Stimulated activated CD8-positive, alpha-beta memory T cell treated with anti-CD3 and anti-CD28 coated beads, Interleukin-12 subunit alpha, Interleukin-12 subunit beta, amount 100 ng/mL, for 1 hour (primary cell): ENCODE measurements around the gene DYNC1H1.
A peak's percentile ranks its signal among the peaks of the same experiment; 100 is the strongest.

Experiments
- DNase-seq: peaks from one replicate; pipeline ENCODE4 v3.0.0-alpha.2; 2020; ENCODE audit warnings: low read depth

DYNC1H1 gene

DNA sequence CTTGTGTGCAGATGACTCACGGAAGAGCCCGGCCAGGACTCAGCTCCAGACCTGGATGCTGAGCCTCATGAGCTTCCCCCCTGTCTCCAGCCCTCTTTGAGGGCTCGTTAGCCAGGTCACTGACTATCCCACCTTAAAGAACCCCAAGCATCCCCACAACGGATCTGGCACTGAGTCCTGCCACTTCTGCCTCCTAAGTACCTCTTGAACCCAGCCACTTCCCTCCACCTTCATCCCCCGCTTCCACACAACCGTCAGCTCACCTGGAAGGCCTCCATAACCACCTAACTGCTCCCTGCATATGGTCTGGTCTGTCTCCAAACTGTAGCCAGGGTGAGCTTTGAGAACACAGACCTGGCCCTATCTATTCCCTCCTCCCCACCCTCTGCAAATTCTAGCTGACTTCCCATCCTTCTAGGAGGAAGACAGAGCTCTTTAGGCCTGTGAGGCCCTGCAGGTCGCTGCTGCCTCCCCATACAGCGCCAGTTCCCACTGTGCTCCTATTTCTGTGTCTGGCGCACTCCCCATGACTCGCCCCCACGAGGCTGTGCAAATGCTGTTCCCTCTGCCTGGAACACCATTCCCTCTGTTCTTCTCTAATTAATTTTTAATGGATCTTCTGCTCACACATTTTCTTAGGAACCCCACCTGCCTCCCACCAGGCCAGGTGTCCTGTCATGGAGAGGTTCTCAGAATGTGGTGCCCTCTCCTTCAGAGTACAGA, 125.4 kb downstream of the DYNC1H1 start:
- no peak for DNase-seq

DNA sequence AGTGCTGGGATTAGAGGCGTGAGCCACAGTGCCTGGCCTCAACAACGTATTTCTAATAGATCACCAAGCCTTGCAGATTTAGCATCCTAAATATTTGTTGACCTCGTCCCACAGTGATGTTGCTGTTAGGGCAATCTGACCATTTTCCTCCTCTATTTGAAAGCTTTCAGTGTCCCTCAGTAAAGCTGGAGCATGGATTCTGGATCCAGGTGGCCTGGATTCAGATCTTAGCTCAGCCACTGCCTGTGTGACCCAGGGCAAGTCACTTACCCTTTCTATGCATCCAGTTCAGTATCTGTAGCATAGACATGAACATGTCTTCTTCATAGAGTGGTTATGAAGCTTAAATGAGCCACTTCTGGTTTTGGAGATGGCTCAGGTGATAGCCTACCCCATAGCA, 126.3 kb downstream of the DYNC1H1 start:
- no peak for DNase-seq

DNA sequence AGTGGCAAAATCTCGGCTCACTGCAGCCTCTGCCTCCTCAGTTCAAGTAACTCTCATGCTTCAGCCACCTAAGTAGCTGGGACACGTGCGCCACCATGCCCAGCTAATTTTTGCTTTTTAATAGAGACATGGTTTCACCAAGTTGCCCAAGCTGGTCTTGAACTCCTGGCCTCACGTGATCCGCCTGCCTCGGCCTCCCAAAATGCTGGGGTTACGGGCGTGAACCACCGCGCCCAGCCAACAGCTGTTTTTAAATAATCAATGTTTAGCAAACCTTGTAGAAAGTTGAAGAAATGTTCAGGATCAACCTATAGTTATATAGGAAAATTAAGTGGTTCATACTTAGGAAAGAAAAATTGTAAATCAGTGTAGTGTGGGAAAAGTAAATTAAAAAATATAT, 128.4 kb downstream of the DYNC1H1 start:
- no peak for DNase-seq

DNA sequence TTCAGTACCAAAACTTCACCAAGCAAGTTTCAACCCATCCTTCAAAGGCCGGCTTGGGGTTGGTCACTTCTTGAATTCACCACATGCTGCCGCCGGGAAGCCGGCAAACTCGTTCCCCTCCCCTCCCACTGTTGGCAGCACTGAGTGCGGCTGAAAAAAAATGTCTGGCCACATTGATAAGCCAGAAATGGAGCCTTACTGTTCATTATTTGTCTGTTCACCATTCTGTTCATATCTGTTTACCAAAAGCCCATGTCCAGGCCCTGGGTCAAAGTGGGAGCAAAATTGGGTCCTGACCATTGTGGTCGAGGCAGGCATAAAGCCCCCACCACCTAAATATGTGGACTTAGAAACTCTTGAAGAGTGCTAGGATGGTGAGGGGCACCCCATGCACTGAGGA, 129.7 kb downstream of the DYNC1H1 start:
- DNase-seq, result no peak

DNA sequence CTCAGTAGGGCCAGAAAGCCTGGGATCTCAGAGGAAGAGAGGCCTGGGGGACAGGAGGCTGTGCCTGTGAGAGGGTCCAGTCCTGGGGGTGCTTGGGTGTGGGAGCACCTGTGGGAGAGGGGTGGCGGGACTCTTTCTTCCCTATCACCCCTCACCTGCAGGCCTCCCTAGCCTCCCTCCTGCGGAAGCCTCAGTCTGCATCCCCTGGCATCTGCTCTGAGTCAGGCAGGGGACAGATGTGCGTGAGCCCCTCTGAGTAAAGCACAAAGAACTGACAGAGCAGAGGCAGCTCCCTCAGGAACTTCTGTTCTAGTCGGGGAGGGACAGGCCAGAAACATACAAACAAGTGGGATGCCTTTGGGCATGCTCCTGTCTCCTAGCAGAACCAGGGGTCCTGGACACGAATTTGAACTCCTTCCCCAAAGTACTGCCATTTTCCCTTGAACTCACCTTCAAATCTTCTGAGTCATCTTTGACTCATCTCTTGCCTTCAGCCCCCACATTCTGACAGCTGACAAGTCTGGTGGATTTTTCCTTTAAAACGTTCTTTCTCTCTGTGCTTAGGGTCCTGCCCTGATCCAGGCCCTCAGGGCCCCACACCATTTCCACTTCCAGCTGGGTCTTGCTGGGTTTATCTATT, 131.0 kb downstream of the DYNC1H1 start:
- no peak for DNase-seq

DNA sequence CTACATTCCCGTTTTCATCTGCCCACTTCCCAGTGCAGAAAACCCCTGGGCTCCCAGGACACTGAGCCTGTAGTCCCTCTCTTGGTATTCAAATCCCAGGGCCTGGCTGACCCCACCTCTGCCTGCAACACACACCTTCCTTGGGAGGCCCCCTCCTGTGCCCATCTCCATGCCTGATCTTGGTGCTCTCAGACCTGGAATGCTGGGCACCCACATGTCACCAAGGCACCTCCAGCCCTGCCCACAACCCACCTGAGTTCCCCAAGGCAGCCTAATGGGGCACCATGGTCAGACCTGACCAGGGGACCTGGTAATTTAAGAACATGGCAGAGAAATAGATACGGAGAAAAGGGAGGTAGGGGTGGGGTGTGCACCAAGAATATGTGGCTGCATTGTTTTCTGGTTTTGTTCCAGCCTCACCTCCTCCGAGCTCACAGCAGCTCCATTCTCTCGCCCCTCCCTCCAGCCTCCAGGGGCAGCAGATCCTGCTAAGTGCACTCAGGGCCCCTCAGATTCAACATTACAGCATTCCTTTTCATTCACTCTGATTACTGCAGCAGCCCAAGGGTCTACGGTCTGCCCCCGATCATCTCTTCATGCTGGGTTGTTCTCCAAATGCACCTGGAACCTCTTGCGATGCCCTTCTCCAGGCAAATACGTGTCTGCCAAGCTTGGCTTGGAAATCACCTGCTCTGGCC, 131.6 kb downstream of the DYNC1H1 start:
- DNase-seq, result no peak

DNA sequence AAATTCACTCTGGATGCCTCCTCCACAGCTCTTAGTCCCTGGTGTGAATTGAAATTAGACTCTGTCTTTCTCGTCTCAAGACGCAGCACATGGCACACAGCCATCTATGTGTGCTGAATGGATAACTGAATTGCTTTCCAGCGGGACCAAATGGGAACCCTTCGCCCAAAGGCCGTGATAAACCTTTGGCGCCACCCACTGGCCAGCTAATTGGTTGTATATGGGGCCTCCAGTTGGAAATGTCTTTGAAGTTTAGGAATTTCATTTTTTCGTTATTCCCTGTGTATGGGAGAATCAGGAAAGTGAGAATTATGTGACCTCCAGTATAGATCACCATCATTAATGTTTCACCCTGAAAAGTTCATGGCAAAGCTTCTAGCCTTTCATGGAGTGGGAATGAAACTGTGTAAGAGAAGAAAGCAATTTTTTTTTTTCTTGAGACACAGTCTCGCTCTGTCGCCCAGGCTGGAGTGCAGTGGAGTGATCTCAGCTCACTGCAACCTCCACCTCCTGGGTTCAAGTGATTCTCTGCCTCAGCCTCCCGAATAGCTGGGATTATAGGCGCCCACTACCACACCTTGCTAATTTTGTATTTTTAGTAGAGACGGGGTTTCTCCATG, 132.3 kb downstream of the DYNC1H1 start:
- peak; percentile 57 for DNase-seq

DNA sequence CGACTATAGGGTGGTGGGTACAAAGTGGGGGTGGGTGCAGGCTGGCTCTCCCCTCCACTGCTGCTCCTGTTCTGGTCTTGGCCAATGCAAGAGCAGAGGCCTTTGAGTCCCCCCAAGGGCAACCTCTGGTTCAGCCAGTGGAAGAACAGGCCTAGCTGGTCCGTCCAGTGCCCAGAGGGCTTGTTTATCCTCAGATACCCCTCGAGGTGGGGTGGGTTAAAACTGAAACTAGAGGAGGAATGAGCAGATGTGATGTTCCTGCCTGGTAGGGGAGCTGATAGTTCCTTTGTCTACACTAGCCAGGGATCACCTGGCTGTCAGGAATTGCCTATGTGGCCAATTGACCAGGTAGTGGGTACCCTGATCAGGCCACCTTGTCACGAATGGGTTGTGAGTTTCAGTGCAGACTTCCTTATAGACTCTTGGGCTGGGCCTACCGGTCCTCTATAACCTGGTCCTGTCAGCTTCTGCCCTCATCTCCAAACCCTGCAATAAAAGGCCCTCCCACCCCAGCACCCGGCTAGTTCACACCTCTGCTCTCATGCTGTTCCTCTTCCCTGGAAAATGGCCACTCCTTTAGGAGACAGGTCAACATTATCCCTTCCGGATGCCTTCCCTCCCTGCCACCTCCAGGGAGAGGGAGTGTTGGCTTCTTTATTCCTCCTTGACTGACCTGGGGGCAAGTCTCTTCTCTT, 133.2 kb downstream of the DYNC1H1 start:
- no peak for DNase-seq

DNA sequence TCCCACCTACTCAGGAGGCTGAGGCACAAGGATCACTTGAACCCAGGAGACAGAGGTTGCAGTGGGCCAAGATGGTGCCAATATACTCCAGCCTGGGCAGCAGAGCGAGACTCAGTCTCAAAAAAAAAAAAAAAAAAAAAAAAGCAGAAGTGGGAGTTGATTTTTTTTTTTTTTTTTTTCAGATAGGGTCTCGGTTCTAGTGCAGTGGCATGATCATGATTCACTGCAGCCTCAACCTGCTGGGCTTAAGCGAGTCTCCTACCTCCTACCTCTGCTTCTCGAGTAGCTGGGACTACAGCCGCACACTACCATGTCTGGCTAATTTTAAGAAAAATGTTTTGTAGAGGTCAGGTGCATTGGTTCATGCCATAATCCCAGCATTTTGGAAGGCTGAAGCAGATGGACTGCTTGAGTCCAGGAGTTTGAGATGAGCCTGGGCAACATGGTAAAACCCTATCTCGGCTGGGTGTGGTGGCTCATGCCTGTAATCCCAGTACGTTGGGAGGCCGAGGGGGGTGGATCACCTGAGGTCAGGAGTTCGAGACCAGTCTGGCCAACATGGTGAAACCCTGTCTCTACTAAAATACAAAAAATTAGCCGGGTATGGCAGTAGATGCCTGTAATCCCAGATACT, 138.8 kb downstream of the DYNC1H1 start:
- no peak for DNase-seq

DNA sequence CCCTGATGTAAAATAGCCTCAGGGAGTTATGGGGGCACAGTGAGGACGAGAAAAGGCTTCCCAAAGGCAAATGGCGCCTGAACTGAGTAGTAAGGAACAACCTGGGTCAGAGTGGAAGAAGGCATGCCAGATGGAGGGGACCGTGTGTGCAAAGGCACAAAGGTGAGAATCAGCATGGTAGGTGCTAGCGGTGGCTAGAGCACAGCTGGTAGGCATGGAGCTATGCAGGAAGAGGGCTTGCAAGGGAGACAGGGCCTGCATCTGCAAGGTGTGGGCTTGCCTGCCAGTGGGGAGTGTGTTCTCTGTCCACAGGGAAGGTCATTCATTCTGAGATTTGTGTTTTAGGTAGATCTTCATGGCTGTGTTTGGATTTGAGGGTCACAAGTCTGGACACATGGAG, 141.0 kb downstream of the DYNC1H1 start:
- DNase-seq, result no peak
